D721Med (cell line): ENCODE measurements around the gene EHBP1L1.
A peak's percentile ranks its signal among the peaks of the same experiment; 100 is the strongest.

ENCODE experiments used
- DNase-seq: peaks from one replicate; pipeline ENCODE4 v3.0.0; 2011; ENCODE audit warnings: low spot score; ENCODE audit not compliant: insufficient read length
- FAIRE-seq: peaks from 2 replicates; lab custom pipeline; 2011; peaks lifted over from hg19 to GRCh38; lab: Jason Lieb, UNC
- TF ChIP-seq, protein P1 (sequence below): IDR thresholded peaks from 2 replicates; pipeline ENCODE4 v1.5.1; 2012; ENCODE audit warnings: mild to moderate bottlenecking, control low read depth; ENCODE audit not compliant: insufficient read depth; ENCODE audit errors: missing control alignments

The EHBP1L1 gene

DNA sequence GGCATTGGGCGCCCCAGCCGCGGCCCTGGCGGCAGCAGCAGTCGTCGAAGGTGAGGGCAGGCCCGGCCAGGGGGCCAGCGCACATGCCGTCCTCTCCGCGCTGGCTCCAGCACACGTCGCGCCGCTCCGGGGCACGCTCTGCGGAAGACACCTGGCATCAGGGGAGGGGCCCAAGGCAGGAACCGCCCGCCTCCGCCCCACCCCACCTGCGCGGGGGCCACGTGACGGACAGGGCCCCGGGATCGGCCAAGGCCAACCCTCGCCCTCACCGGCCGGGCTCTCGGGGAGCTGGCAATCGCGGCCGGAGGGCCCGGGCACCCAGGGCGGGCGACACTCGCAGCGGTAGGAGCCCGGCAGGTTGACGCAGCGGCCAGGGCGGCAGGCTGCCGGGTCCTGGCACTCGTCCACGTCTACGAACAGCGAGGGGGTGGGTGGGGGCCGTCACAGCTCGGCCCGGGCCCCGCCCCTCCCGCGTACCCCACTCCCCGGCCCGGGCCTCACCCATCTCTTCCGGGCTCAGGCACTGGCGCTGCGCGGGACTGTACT lies 36.0 kb upstream of the EHBP1L1 start:
- DNase-seq, result no peak
- no peak for FAIRE-seq
- TF ChIP-seq, protein P1, sequence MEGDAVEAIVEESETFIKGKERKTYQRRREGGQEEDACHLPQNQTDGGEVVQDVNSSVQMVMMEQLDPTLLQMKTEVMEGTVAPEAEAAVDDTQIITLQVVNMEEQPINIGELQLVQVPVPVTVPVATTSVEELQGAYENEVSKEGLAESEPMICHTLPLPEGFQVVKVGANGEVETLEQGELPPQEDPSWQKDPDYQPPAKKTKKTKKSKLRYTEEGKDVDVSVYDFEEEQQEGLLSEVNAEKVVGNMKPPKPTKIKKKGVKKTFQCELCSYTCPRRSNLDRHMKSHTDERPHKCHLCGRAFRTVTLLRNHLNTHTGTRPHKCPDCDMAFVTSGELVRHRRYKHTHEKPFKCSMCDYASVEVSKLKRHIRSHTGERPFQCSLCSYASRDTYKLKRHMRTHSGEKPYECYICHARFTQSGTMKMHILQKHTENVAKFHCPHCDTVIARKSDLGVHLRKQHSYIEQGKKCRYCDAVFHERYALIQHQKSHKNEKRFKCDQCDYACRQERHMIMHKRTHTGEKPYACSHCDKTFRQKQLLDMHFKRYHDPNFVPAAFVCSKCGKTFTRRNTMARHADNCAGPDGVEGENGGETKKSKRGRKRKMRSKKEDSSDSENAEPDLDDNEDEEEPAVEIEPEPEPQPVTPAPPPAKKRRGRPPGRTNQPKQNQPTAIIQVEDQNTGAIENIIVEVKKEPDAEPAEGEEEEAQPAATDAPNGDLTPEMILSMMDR, result no peak

DNA sequence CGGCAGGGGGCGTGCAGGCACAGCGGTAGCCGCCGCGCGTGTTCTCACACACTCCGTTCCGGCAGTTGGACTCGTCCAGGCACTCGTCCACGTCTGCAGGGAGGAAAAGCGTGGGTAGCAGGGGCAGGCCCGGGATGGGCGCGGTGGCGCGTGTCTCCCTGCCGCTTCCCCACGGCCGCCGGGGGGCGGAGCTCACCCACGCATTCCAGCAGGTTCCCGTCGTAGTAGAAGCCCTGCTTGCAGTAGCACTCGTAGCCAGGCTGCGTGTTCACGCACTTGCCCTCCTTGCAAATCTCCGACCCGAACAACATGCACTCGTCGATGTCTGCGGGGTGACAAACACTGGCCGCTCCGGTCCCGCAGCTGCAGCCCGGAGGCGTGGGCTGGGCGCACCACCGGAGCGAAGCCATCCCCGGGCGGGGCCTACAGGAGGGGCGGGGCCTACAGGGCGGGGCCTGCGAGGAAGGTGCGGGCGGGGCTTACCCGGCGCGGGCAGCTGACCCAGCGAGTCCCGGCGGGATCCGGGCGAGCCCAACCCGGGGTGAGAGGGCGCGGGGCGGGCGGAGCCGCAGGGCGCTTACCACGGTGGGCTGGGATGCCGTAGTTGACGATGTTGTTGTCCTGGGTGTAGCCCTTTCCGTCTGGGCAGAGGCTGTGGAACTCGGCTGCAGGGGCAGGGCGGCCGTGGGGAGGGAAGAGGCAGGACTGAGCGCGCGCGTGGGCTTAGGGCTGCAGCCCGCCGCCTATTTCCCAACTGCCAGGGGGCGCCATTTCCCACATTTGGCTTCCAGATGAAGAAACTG lies 35.4 kb upstream of the EHBP1L1 start:
- TF ChIP-seq, protein P1, result peak; percentile 71
- FAIRE-seq, result no peak

DNA sequence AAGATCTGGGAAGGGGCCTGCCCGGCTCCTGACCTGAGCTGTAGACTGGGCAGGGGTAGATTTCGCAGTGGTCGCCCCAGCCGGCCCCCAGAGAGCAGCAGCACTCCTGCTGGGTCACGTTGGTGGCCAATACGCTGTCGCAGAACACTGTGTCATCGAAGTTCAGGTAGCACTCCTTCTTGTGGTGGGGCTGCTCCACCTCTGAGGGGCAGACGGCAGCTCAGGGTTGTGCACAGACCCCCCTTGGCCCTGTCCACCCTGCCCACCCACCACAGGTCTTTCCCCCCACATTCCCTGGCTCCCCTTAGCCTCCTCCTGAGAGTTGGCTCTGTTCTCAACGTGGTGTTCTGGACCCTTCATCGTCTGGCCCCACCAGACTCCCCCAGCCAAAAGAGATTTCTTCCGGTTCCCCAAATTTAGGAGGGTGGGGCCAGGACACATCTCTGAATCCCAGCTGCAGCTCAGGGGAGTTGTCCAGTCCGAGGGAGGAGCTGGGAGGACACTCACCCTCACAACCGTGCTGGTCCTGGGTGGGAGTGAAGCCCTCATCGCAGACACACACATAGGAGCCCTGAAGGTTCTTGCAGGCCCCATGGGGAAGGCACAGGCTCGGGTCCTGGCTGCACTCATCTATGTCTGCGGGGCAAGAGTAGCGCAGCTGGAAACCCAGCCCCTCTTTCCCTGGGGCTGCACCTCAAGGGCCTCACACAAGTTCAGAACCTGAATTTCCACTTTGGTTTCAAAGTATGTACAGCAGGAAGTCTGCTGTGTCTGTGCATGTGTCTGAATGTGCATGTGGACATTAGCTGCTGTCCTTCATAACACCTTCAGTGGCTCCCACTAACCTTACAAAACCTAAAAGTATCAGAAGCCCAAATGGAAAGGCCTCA lies 34.5 kb upstream of the EHBP1L1 start:
- TF ChIP-seq, protein P1, result no peak
- FAIRE-seq (no peak), DNase-seq (no peak)

More for the DNA sequence above, 35.4 kb upstream of the EHBP1L1 start:
- DNase-seq, result peak; percentile 99

DNA sequence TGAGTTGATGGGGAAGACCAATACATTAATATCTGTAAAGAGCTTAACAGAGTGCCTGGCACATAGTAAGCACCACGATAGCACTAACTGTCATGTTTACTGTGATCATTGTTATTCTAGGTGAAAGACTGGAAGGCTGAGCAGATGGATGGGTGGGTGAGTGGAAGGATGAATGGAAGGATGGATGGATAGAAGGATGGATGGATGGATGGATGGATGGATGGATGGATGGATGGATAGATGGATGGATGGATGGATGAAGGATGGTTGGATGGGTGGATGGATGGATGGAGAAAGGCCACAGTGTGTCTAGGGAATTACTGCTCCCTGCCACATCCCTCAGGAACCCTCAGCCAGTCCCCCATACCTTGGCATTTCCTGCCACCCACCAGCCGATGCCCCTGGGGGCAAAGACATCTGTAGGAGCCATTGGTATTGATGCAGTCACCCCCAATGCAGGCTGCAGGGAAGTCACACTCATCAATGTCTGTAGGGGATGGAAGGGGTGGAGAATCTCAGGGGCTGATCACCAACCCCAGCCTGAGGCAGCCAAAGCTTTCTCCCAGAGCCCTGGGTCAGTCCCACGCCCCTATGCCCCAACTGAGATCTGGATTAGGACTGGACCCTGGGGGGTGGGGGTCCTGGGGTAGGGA lies 33.0 kb upstream of the EHBP1L1 start:
- FAIRE-seq (no peak), DNase-seq (no peak)
- TF ChIP-seq, protein P1, result no peak

DNA sequence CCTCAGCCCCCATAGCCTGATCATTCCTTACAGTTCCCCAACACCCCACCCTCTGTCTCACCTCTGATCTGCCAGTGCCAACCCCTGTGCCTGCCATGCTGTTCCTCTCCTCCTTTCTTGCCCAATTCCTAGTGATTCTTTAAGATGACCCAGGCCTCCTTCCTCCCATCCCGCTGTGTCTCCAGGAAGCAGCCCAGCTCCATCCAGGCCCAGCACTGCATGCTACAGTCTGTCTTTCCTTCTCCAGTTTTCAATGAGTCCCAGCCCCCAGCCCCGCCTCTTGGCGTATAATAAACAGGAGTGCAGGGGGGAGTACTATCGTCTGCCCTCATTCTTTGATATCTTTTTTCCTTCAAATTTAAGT lies 30.0 kb upstream of the EHBP1L1 start:
- no peak for DNase-seq
- TF ChIP-seq, protein P1, result no peak

DNA sequence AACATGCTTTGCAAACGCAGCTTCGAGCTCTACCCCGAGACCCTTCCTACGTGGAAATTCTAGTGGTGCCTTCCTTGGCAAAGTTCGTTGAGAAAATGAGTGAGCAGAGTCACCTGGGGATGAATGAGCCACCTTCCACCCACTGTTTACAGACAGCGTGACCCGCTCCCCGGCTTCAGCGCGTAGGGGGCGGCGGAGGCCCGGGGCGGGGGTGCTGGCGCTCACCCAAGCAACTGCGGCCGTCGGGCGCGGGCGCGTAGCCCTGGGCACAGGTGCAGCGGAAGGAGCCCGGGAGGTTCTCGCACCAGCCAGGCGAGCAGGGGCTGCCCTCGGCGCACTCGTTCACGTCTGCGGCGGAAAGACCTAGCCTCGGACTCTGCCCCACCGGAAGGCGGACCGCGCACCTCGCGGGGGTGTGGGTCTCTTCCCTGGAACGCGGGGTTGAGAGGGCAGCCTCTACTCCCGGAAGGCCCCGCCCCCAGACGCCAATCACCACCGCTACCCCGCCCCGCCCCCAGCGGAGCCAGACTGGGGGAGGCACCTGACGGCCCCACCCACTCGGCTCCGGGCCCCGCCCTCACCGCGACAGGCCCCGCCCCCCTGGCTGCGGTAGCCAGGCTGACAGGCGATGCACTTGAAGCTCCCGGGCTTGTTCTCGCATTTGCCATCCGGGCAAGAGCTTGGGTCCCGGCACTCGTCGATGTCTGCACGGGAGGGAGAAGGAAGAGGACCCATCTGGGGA lies 29.5 kb upstream of the EHBP1L1 start:
- FAIRE-seq, result no peak
- TF ChIP-seq, protein P1, result no peak
- peak; percentile 68 for DNase-seq

More for the DNA sequence above, 30.0 kb upstream of the EHBP1L1 start:
- FAIRE-seq, result no peak
